Kidney epithelial cell (primary cell): Measurements from ENCODE around the gene RAPGEF1. TPM values are rescaled to one million over a fixed set of nuclear protein-coding genes. Genes with fewer than 3 reads are reported as not detected.

Experiments used
- DNase-seq: peaks from one replicate; pipeline ENCODE4 v3.0.0-alpha.2; 2010; ENCODE audit warnings: low read depth
- H3K27me3 ChIP-seq: 2 replicates; pipeline ENCODE4 v1.6.0; 2011; ENCODE audit warnings: low read length; ENCODE audit not compliant: control insufficient read depth, insufficient read depth
- H3K36me3 ChIP-seq: 2 replicates; pipeline ENCODE4 v1.5.1; 2011; ENCODE audit warnings: low read length; ENCODE audit not compliant: control insufficient read depth, insufficient read depth
- H3K4me3 ChIP-seq: 2 replicates; pipeline ENCODE4 v1.5.1; 2011; ENCODE audit warnings: low read depth, mild to moderate bottlenecking, control low read depth, low read length
- total RNA-seq: library from RNA; depleted of rRNA; stranded (reverse); fragments of >200 nt; gene quantifications from 2 replicates; pipeline ENCODE4 v1.2.3, GENCODE V29; 2015
- TF ChIP-seq, protein P1 (sequence below): IDR thresholded peaks from 2 replicates; pipeline ENCODE4 v1.5.1; 2011; ENCODE audit warnings: mild to moderate bottlenecking, moderate library complexity, low read length, control low read depth, inconsistent platforms; ENCODE audit not compliant: insufficient read depth, poor library complexity, severe bottlenecking

Gene RAPGEF1
- total RNA-seq, 1 donor from 2014 or later = 43.5 TPM

DNA sequence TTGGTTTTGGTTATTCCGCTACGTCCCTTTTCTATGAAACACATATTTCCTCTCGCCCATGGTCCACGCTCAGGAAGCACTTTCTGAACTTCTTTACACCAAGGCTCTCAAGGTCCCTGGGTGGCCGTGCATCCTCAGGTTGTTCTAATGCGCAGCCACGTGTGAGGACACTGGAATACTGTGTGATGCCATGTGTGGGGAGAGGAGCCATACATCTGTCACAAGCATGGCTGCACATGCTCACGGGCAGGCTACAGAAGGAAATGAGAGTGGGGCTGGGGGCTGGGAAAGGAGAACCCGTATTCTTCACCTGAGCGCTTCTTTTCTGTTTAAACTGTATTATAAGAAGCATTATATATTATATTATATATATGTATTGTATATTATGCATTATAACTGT, 157.8 kb downstream of the RAPGEF1 start:
- TF ChIP-seq, protein P1, sequence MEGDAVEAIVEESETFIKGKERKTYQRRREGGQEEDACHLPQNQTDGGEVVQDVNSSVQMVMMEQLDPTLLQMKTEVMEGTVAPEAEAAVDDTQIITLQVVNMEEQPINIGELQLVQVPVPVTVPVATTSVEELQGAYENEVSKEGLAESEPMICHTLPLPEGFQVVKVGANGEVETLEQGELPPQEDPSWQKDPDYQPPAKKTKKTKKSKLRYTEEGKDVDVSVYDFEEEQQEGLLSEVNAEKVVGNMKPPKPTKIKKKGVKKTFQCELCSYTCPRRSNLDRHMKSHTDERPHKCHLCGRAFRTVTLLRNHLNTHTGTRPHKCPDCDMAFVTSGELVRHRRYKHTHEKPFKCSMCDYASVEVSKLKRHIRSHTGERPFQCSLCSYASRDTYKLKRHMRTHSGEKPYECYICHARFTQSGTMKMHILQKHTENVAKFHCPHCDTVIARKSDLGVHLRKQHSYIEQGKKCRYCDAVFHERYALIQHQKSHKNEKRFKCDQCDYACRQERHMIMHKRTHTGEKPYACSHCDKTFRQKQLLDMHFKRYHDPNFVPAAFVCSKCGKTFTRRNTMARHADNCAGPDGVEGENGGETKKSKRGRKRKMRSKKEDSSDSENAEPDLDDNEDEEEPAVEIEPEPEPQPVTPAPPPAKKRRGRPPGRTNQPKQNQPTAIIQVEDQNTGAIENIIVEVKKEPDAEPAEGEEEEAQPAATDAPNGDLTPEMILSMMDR = no peak
- no peak overlapping the region for H3K4me3 ChIP-seq
- no peaks in the 10 kb centered on the region for H3K27me3 ChIP-seq
- DNase-seq = no peak
- H3K36me3 ChIP-seq = no peaks in the 10 kb centered on the region

DNA sequence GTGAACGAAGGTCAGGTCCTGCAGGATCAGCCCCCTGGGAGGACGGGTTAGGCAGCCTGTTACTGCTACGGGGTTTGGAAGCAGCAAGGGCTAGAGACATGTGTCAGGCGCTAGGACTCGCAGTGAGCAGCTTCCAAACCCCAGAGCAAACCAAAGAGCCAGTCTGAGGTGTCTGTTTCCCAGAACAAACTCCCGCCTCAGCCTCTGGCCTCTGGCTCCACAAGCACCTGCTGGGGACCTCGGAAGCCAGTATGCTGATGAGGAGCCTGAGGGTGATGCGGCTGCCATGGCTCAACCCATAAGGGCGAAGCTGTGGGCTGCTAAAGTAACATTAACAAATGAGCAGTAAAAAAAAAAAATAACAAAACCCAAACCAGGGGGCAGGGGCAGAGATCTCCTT, 159.5 kb downstream of the RAPGEF1 start:
- Histone ChIP-seq H3K36me3 (no peaks in the 10 kb centered on the region), H3K27me3 (no peaks in the 10 kb centered on the region), H3K4me3 (no peak overlapping the region)
- TF ChIP-seq, protein P1 = no peak
- no peak for DNase-seq

DNA sequence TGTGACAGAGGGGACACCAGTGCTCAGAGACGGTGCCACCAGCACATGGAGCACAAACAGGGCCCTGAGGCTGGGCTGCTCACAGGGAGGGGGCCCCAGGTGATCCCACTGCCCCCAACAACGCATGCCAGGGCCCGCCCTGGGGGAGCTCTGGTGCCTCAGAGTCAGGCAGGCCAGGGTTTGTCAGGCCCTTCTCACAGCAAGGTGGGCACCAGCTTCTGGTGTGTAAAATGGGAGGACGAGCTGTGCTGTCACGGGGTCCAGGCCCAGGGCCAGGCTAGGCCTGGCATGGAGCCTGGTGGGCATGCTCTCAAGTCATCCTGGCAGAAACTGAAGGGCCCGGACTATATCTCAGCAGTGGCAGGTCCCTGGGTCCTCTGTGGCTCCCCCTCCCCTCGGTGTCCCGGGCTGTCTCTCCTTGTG, 160.1 kb downstream of the RAPGEF1 start:
- H3K36me3 ChIP-seq = no peaks in the 10 kb centered on the region
- no peak for DNase-seq
- no peak overlapping the region for H3K4me3 ChIP-seq
- H3K27me3 ChIP-seq = no peaks in the 10 kb centered on the region
- TF ChIP-seq, protein P1 = no peak

DNA sequence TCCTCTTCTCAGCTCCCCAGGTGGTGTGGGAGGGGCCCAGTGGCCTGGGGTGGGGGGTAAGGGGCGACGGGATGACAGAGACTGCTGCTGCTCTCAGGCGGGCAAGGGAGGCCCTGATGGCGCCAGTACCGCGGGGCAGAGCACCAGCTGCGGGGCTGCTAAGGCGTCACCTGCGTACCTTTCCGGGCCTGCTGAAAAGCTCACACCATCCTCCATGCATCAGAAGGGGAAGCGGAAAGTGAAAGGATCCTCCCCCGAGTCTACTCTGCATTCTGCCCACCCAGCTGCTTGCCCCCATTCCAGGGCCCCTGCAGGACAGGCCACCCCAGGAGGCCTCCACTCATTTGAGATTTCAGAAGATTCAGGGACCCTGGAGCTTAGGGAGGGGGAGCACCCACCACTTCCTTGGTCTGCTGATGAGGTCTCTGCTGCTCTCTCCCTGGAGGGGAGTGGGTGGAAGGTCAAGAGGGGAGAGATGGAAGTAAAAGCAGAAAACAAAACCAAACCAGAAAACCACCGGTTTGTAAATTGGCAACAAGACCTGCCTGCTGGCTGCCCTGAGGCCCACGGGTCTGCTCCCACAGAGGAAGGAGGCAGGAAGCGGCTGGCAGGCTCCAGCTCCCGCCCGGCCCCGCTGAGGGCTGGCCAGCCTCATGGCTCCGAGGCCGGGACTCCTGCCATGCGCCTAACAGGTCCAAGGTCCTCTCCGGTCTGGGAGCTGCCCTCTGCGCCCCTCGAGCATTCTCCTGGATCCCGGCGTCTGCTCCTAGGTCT, 161.0 kb downstream of the RAPGEF1 start:
- H3K27me3 ChIP-seq = no peaks in the 10 kb centered on the region
- H3K4me3 ChIP-seq = no peak overlapping the region
- TF ChIP-seq, protein P1 = no peak
- no peaks in the 10 kb centered on the region for H3K36me3 ChIP-seq
- DNase-seq = no peak

DNA sequence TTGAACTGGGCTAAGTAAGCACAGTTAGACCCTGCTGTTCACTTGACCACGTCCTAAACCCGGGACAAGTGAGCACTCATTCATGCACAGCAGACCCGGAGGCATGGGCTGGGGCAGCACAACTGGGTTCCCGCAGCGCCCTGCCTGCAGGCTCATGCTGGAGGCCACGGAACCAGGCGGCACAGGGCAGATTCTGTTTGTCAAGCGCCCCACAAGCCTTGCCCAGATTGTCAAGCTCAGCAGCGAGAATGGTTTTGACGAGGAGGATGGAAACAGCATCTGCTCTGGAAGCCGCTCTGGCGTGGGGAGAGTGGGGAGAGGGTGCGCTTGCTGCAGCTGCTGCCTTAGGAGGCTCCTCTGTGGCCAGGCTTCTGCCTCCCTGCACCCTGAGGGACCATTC, 161.9 kb downstream of the RAPGEF1 start:
- H3K36me3 ChIP-seq = no peaks in the 10 kb centered on the region
- DNase-seq = no peak

More for the DNA sequence above, 161.9 kb downstream of the RAPGEF1 start:
- TF ChIP-seq, protein P1 = no peak
- Histone ChIP-seq H3K27me3 (no peaks in the 10 kb centered on the region), H3K4me3 (no peak overlapping the region)
